Measurements from ENCODE around the gene FLACC1. TPM values are rescaled to one million over a fixed set of nuclear protein-coding genes. Genes with fewer than 3 reads are reported as not detected.

The FLACC1 gene
- total RNA-seq, 1 donor: 1.3 TPM

- no peak for TF ChIP-seq CTCF (IDR thresholded peaks at IDR 0.05; ENCODE audit: insufficient read depth, low read depth, low read length)
- DNase-seq (ENCODE audit: low read depth): no peak
- H3K4me3 ChIP-seq (ENCODE audit: low read depth, low read length): no peak overlapping the region
These were observed 85.2 kb downstream of the FLACC1 start for GRCh38 chr2:201271917-201272316.

- no peak overlapping the region for H3K4me3 ChIP-seq (ENCODE audit: low read depth, low read length)
- TF ChIP-seq CTCF (IDR thresholded peaks at IDR 0.05; ENCODE audit: insufficient read depth, low read depth, low read length): no peak
- DNase-seq (ENCODE audit: low read depth): no peak
These were observed 86.7 kb downstream of the FLACC1 start for GRCh38 chr2:201270293-201271001.

- DNase-seq (ENCODE audit: low read depth): no peak
- TF ChIP-seq CTCF (IDR thresholded peaks at IDR 0.05; ENCODE audit: insufficient read depth, low read depth, low read length): no peak
- H3K4me3 ChIP-seq (ENCODE audit: low read depth, low read length): no peak overlapping the region
These were observed 87.4 kb downstream of the FLACC1 start for GRCh38 chr2:201269764-201270163.

- no peak for TF ChIP-seq CTCF (IDR thresholded peaks at IDR 0.05; ENCODE audit: insufficient read depth, low read depth, low read length)
- H3K4me3 ChIP-seq (ENCODE audit: low read depth, low read length): no peak overlapping the region
- no peak for DNase-seq (ENCODE audit: low read depth)
These were observed 89.7 kb downstream of the FLACC1 start for GRCh38 chr2:201267278-201268030.

GRCh38 chr2:201266629-201267028 is 90.5 kb downstream of the FLACC1 start:
- TF ChIP-seq CTCF (IDR thresholded peaks at IDR 0.05; ENCODE audit: insufficient read depth, low read depth, low read length): no peak
- DNase-seq (ENCODE audit: low read depth): no peak
- no peak overlapping the region for H3K4me3 ChIP-seq (ENCODE audit: low read depth, low read length)

GRCh38 chr2:201264472-201265173 is 92.5 kb downstream of the FLACC1 start:
- TF ChIP-seq CTCF (IDR thresholded peaks at IDR 0.05; ENCODE audit: insufficient read depth, low read depth, low read length): no peak

More at GRCh38 chr2:201264472-201265173, 92.5 kb downstream of the FLACC1 start:
- DNase-seq (ENCODE audit: low read depth): no peak
- H3K4me3 ChIP-seq (ENCODE audit: low read depth, low read length): no peak overlapping the region
